ENCODE data around the gene SCNN1B.

- TF ChIP-seq CTCF (IDR thresholded peaks at IDR 0.05; ENCODE audit: low read depth, low read length) = no peak
- TF ChIP-seq EZH2phosphoT487 (IDR thresholded peaks at IDR 0.05; ENCODE audit: low read depth) = no peak
Measured at GRCh38 chr16:23365602-23366240, 63.6 kb downstream of the SCNN1B start.

Data from OCI-LY3 (cell line).